BLaER1 (cell line): Measurements from ENCODE around the gene ATE1.

Source experiments
- H3K27ac ChIP-seq: shearing (Covaris generic); formaldehyde crosslinking; 2 replicates; pipeline ENCODE4 v1.8.1; 2022
- H3K27me3 ChIP-seq: shearing (Covaris generic); formaldehyde crosslinking; 2 replicates; pipeline ENCODE4 v1.8.1; 2022
- H3K36me3 ChIP-seq: shearing (Covaris generic); formaldehyde crosslinking; 2 replicates; pipeline ENCODE4 v1.8.1; 2022
- H3K4me1 ChIP-seq: shearing (Covaris generic); formaldehyde crosslinking; 2 replicates; pipeline ENCODE4 v1.8.1; 2022
- H3K4me2 ChIP-seq: shearing (Covaris generic); formaldehyde crosslinking; 2 replicates; pipeline ENCODE4 v1.8.1; 2022
- H3K4me3 ChIP-seq: shearing (Covaris generic); formaldehyde crosslinking; 2 replicates; pipeline ENCODE4 v1.8.1; 2022
- H3K9ac ChIP-seq: shearing (Covaris generic); formaldehyde crosslinking; 2 replicates; pipeline ENCODE4 v1.8.1; 2022
- H3K9me3 ChIP-seq: shearing (Covaris generic); formaldehyde crosslinking; 2 replicates; pipeline ENCODE4 v1.8.1; 2022
- H4K20me1 ChIP-seq: shearing (Covaris generic); formaldehyde crosslinking; 2 replicates; pipeline ENCODE4 v1.8.1; 2022
- Cebpa-rat ChIP-seq: shearing (Covaris generic); IDR thresholded peaks from 2 replicates; pipeline ENCODE4 v1.8.1; 2022

ATE1 gene

DNA sequence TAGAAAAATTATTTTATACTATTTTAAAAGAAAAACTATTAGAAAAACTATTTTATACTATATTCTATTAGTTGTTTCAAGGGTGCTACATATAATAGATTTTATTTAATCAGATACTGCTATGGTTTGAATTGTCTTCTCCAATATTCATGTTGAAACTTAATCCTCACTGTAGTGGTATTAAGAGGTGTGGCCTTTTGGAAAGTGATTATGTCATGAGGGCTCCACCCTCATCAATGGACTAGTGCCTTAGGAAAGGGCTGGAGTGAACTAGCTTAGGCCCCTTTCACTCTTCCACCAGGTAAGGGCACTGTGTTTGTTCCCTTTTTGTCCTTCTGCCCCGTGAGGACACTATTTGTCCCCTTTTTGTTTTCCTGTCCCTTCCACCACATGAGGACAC lies 111.6 kb downstream of the ATE1 start:
- Histone ChIP-seq H3K9me3 (no peaks in the 10 kb centered on the region), H3K4me2 (no peak overlapping the region), H4K20me1 (no peaks in the 10 kb centered on the region), H3K36me3 (peaks cover 4% of the 10 kb centered on the region; the same call in 1 of the 2 replicates), H3K4me1 (no peaks in the 10 kb centered on the region), H3K27me3 (no peaks in the 10 kb centered on the region), H3K9ac (no peak overlapping the region), H3K4me3 (no peak overlapping the region), H3K27ac (no peak overlapping the region)
- no peak for TF ChIP-seq Cebpa-rat

DNA sequence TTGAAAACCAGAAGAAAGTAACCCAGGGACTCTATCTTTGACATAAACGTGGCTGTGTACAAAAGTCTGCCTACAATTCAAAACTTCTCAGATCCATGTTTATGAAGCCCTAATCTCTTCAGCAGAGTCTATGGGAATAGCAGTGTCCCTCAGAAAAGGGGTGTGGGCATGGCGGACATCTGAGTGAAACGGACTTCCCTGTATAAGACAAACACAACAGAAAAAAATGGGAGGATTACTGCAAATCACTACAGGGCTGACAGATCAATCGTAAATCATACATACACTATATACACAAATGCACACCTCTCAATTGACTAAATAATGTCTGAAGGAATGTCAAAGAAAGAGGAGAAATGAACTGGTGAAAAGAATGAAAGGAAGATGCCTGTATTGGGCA lies 114.0 kb downstream of the ATE1 start:
- Histone ChIP-seq H3K27ac (no peak overlapping the region), H4K20me1 (no peaks in the 10 kb centered on the region), H3K9ac (no peak overlapping the region), H3K27me3 (no peaks in the 10 kb centered on the region), H3K9me3 (no peaks in the 10 kb centered on the region), H3K36me3 (peaks cover 4% of the 10 kb centered on the region; the same call in 1 of the 2 replicates), H3K4me2 (no peak overlapping the region), H3K4me1 (no peaks in the 10 kb centered on the region), H3K4me3 (no peak overlapping the region)
- no peak for TF ChIP-seq Cebpa-rat

DNA sequence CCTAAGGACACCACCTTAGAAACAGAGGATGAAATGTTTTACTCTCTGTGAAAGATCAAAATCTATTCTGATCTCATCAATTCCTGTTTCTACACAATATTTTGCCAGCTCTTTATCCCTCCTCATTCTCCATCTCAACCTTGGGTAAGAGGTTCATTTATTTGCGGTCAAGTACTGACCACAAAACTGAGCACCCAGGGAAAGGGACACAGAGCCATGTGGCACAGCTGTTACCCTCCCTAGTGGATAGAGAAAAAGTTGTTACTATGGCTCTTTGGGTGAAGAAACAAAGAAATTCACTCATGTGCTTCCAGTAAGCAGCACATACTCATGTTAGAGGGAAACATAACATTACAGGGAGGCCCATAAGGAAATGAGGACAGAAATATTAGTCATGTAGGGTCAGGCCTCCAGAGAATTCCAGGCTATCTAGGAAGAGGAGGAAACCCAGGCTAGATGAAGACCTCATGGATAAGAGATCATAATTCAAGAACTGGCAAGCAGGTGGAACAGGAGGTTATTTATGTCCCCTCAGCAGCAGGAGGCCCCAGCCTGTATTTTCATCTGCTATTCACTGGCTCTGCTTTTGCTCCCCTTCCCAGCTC lies 114.5 kb downstream of the ATE1 start:
- TF ChIP-seq Cebpa-rat, result no peak
- no peaks in the 10 kb centered on the region for H3K27me3 ChIP-seq
- H3K4me3 ChIP-seq, result no peak overlapping the region
- no peak overlapping the region for H3K27ac ChIP-seq
- H3K36me3 ChIP-seq, result peaks cover 4% of the 10 kb centered on the region; the same call in 1 of the 2 replicates
- no peaks in the 10 kb centered on the region for H3K4me1 ChIP-seq
- H4K20me1 ChIP-seq, result no peaks in the 10 kb centered on the region
- H3K4me2 ChIP-seq, result no peak overlapping the region
- H3K9ac ChIP-seq, result no peak overlapping the region
- no peaks in the 10 kb centered on the region for H3K9me3 ChIP-seq

DNA sequence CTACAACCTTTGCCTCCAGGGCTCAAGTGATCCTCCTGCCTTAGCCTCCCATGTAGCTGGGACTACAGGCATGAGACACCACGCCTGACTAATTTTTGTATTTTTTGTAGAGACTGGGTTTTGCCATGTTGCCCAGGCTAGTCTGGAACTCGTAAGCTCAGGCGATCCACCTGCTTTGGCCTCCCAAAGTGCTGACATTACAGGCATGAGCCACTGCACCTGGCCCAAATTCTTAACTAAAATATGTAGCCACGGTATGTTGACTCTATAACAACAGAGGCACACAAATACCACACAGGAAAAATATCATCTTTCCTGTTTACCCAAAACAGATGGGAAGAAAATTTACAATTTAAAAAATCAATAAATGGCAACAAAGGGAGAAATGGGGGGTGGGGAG lies 115.8 kb downstream of the ATE1 start:
- H3K9ac ChIP-seq, result no peak overlapping the region
- no peaks in the 10 kb centered on the region for H3K4me1 ChIP-seq
- no peak overlapping the region for H3K4me3 ChIP-seq
- H3K4me2 ChIP-seq, result no peak overlapping the region
- H4K20me1 ChIP-seq, result no peaks in the 10 kb centered on the region
- H3K27ac ChIP-seq, result no peak overlapping the region
- no peaks in the 10 kb centered on the region for H3K9me3 ChIP-seq
- H3K27me3 ChIP-seq, result no peaks in the 10 kb centered on the region
- no peak for TF ChIP-seq Cebpa-rat
- H3K36me3 ChIP-seq, result peaks cover 4% of the 10 kb centered on the region; the same call in 1 of the 2 replicates

DNA sequence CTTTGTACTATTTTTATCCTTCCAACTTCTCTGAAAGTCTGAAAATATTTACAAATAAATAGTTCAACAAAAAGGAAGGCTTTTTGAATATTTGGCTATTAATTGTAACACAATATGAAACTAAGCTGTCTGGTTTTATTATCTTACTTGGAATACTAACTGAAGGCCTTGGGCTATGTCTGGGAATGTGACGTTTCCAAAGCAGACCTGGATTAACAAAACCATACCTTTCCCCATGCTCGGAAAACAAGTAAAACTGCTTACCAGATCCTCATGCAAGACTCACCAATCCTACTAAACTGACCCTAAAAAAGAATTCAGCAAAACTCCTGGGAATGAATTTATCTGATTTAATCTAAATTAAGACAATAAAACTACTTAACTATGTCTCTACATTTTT lies 116.4 kb downstream of the ATE1 start:
- Histone ChIP-seq H4K20me1 (no peaks in the 10 kb centered on the region), H3K9me3 (no peaks in the 10 kb centered on the region), H3K4me2 (no peak overlapping the region), H3K36me3 (peaks cover 4% of the 10 kb centered on the region; the same call in 1 of the 2 replicates), H3K27ac (no peak overlapping the region), H3K4me3 (no peak overlapping the region), H3K27me3 (no peaks in the 10 kb centered on the region), H3K4me1 (no peaks in the 10 kb centered on the region), H3K9ac (no peak overlapping the region)
- TF ChIP-seq Cebpa-rat, result no peak

DNA sequence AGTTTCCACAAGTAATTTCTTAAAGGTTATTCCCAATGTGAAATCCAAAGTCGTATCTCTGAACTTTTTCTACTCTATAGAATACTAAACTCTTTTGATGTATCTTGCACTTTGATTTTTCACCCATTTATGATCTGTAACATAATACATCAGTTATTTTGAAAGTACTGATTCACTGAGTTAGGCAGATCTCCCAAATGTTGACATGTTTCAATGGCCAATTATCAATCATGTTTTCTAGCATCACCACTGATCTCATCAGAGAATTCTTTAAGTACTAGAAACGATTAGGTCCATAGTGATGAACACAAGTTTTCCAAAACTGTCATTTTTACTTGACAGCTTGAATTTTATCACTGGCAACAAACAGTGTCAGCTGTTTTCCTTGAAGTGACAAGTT lies 119.0 kb downstream of the ATE1 start:
- Histone ChIP-seq H3K27me3 (no peaks in the 10 kb centered on the region), H3K27ac (no peak overlapping the region), H3K9me3 (no peaks in the 10 kb centered on the region), H3K4me1 (no peaks in the 10 kb centered on the region), H3K36me3 (no peaks in the 10 kb centered on the region), H3K4me2 (no peak overlapping the region), H4K20me1 (no peaks in the 10 kb centered on the region), H3K4me3 (no peak overlapping the region), H3K9ac (no peak overlapping the region)
- no peak for TF ChIP-seq Cebpa-rat

DNA sequence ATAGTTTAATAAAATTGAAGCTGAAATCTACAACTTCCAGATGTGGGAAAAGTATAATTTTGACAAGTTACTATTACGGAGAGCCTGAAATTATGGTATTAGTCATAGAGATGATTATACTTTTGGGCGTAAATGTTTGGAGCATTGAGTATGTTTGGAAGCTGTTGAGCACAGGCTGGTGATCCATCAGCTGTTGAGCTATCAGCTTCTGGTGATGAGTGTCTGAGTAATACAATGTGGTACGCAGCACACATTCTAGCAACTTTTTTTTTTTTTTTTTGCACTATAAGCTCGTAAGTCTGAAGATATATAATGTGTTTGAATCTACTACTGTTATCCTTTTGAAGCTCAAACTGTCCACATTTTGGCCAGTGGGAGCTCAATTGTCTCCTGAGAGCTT lies 123.4 kb downstream of the ATE1 start:
- H4K20me1 ChIP-seq, result no peaks in the 10 kb centered on the region
- H3K4me1 ChIP-seq, result no peaks in the 10 kb centered on the region
- H3K27ac ChIP-seq, result no peak overlapping the region
- H3K27me3 ChIP-seq, result no peaks in the 10 kb centered on the region
- H3K4me2 ChIP-seq, result no peak overlapping the region
- peaks cover 9% of the 10 kb centered on the region; the same call in 1 of the 2 replicates for H3K36me3 ChIP-seq
- H3K9me3 ChIP-seq, result no peaks in the 10 kb centered on the region
- H3K4me3 ChIP-seq, result no peak overlapping the region
- no peak for TF ChIP-seq Cebpa-rat
- no peak overlapping the region for H3K9ac ChIP-seq

DNA sequence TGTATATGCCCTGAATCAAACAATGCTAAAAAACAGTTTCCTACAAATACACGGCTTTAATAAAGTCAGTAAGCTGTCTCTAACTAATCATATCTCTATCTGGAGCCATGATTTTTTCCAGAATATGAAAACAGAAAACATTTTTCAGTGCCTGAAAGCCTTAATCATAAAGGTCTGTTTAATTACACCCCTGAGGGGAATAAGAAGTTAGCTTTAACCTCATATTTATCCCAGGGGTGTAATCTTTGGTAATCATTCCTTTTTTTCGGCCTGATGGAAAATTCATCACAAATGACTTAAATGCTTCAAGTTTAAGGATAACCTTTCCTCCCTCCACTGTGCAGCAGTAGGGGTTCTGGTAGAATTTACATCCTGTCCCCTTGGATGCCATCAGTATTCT lies 124.2 kb downstream of the ATE1 start:
- no peak for TF ChIP-seq Cebpa-rat
- no peaks in the 10 kb centered on the region for H3K27me3 ChIP-seq
- peaks cover 17% of the 10 kb centered on the region for H3K36me3 ChIP-seq
- no peaks in the 10 kb centered on the region for H4K20me1 ChIP-seq
- H3K9ac ChIP-seq, result no peak overlapping the region
- no peak overlapping the region for H3K27ac ChIP-seq
- H3K4me2 ChIP-seq, result no peak overlapping the region
- no peaks in the 10 kb centered on the region for H3K9me3 ChIP-seq
- no peak overlapping the region for H3K4me3 ChIP-seq
- no peaks in the 10 kb centered on the region for H3K4me1 ChIP-seq

DNA sequence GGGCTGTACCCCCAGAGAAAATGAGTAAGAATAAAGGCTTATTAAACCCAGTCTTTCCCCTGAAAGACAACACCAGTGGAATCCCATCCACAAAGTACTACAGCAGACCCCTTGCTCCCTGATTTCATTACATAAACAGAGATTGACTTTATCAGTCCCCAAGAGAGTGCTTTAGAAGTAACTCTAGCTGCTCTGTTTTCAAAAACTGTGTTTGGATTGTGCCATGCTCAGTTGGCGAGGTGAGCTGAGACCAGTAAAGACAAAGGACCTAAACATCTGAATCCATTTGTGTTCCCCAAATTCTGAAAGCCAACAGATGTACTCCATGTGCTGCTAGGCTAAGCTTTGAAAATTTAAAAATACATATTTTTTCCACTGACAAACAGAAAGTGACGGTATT lies 127.0 kb downstream of the ATE1 start:
- no peak overlapping the region for H3K9ac ChIP-seq
- no peak overlapping the region for H3K4me3 ChIP-seq
- no peaks in the 10 kb centered on the region for H3K27me3 ChIP-seq
- no peaks in the 10 kb centered on the region for H3K9me3 ChIP-seq
- H3K27ac ChIP-seq, result no peak overlapping the region
- H3K4me2 ChIP-seq, result no peak overlapping the region
- no peaks in the 10 kb centered on the region for H4K20me1 ChIP-seq
- H3K36me3 ChIP-seq, result peaks cover 20% of the 10 kb centered on the region
- TF ChIP-seq Cebpa-rat, result no peak
- no peaks in the 10 kb centered on the region for H3K4me1 ChIP-seq

DNA sequence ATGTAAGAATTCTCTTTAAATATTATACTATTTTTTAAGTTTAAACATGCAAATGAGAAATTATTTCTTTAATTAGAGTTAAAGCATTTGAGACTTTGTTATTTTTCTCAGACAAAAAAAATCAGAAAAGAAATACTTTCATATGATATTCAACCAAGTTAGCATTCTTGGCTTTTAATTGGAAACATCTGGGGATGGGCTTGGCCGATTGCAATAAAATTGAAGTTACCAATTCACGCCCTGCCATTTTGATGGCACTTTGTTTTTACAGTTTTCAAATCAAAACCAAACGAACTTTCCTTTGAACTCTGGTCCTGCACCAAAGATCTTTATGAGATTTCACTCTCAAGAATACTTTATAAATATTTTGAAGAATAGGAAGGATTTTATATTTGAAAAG lies 127.7 kb downstream of the ATE1 start:
- Histone ChIP-seq H3K36me3 (peaks cover 20% of the 10 kb centered on the region), H3K4me2 (no peak overlapping the region), H4K20me1 (no peaks in the 10 kb centered on the region), H3K27ac (no peak overlapping the region), H3K9me3 (no peaks in the 10 kb centered on the region), H3K27me3 (no peaks in the 10 kb centered on the region), H3K4me3 (no peak overlapping the region), H3K4me1 (no peaks in the 10 kb centered on the region), H3K9ac (no peak overlapping the region)
- TF ChIP-seq Cebpa-rat, result no peak

DNA sequence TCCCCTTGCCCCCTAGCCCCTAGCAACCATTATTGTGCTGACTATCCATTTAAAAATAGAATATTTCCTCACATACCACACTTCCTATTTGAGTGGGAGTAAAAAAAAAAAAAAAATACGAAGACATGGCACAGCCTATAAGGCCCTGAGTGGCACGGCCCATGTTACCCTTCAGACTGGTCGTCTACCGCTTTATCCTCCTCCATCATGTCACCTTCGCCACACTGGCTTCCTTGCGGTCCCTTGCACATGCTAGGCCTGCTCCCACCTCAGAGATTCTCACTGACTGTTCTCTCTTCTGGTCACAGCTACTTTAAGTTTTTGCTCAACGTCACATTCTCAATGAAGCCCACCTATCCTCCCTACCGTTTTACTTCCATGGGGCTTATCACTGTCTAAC lies 130.3 kb downstream of the ATE1 start:
- no peaks in the 10 kb centered on the region for H3K27me3 ChIP-seq
- peaks cover 21% of the 10 kb centered on the region for H3K36me3 ChIP-seq
- no peaks in the 10 kb centered on the region for H3K4me1 ChIP-seq
- no peaks in the 10 kb centered on the region for H3K9me3 ChIP-seq
- no peak overlapping the region for H3K4me3 ChIP-seq
- H4K20me1 ChIP-seq, result no peaks in the 10 kb centered on the region
- H3K9ac ChIP-seq, result no peak overlapping the region
- no peak overlapping the region for H3K27ac ChIP-seq
- H3K4me2 ChIP-seq, result no peak overlapping the region
- no peak for TF ChIP-seq Cebpa-rat
